SJSA1 (cell line): Measurements from ENCODE around the gene TSKS. TPM values are rescaled to one million over a fixed set of nuclear protein-coding genes. Genes with fewer than 3 reads are reported as not detected.

Experiments
- total RNA-seq: library from RNA; depleted of rRNA; stranded (reverse); fragments of >200 nt; shearing (Covaris generic); gene quantifications from 2 replicates; pipeline ENCODE4 v1.2.3, GENCODE V29; 2014; rRNA removed

Gene TSKS
- total RNA-seq, 1 experiment from 2014 or later, result not detected

Other genes with a start within 250 kb of the TSKS start
- 55.5 and 61.2 TPM in 2 replicates for gene RCN3, start 235.3 kb downstream of the TSKS start, total RNA-seq
- 129 and 140 TPM in 2 replicates for gene NOSIP, start 182.8 kb downstream of the TSKS start, total RNA-seq
- gene PRRG2, start 182.0 kb downstream of the TSKS start, total RNA-seq, result not detected in 2 replicates
- 0.66 and 2.6 TPM in 2 replicates for gene PRR12, start 172.1 kb downstream of the TSKS start, total RNA-seq
- 8.1 and 30.6 TPM in 2 replicates for gene RRAS, start 123.2 kb downstream of the TSKS start, total RNA-seq
- gene SCAF1, start 121.1 kb downstream of the TSKS start, total RNA-seq, result 23.2 and 27.3 TPM in 2 replicates
- 56.9 and 61.4 TPM in 2 replicates for gene IRF3, start 97.4 kb downstream of the TSKS start, total RNA-seq
- 9.5 and 16.2 TPM in 2 replicates for gene BCL2L12, start 97.4 kb downstream of the TSKS start, total RNA-seq
- 208 and 421 TPM in 2 replicates for gene PRMT1, start 86.0 kb downstream of the TSKS start, total RNA-seq
- gene ADM5, start 73.7 kb downstream of the TSKS start, total RNA-seq, result 0.58 TPM in 1 of 2 replicates, not detected in the other
- 0.05 TPM in 1 of 2 replicates, not detected in the other for gene CPT1C, start 72.2 kb downstream of the TSKS start, total RNA-seq
- 87.8 and 103 TPM in 2 replicates for gene AP2A1, start 3.7 kb upstream of the TSKS start, total RNA-seq
- gene FUZ, start 50.0 kb upstream of the TSKS start, total RNA-seq, result 3.4 and 10.0 TPM in 2 replicates
- 13.2 and 14.6 TPM in 2 replicates for gene MED25, start 55.0 kb upstream of the TSKS start, total RNA-seq
- 65.8 and 98.0 TPM in 2 replicates for gene PTOV1, start 87.9 kb upstream of the TSKS start, total RNA-seq
- 19.6 and 35.0 TPM in 2 replicates for gene PNKP, start 104.3 kb upstream of the TSKS start, total RNA-seq
- gene AKT1S1, start 114.0 kb upstream of the TSKS start, total RNA-seq, result 2.5 and 8.8 TPM in 2 replicates
- 2.2 and 3.9 TPM in 2 replicates for gene TBC1D17, start 114.4 kb upstream of the TSKS start, total RNA-seq
- 0.18 TPM in 1 of 2 replicates, not detected in the other for gene IL4I1, start 133.6 kb upstream of the TSKS start, total RNA-seq
- gene ATF5, start 165.9 kb upstream of the TSKS start, total RNA-seq, result 14.8 and 19.9 TPM in 2 replicates
- 64.8 and 80.3 TPM in 2 replicates for gene NUP62, start 166.2 kb upstream of the TSKS start, total RNA-seq
- not detected in 2 replicates for gene SIGLEC11, start 197.9 kb upstream of the TSKS start, total RNA-seq